ENCODE measurements around the gene MSRB1. TPM values are rescaled to one million over a fixed set of nuclear protein-coding genes. Genes with fewer than 3 reads are reported as not detected.
A peak's percentile ranks its signal among the peaks of the same experiment; 100 is the strongest.

The MSRB1 gene
- total and polyA plus RNA-seq, 2 of the 8 experiments (the other 6 are each of a cell fraction or from before 2014, with no cell fraction given), result 28.2 to 51.4 TPM

GRCh38 chr16:1977875-1978268, 34.9 kb upstream of the MSRB1 start:
- Histone ChIP-seq H3K56ac (replicated peaks; ENCODE audit: insufficient read length, low read depth, low read length) (no peak overlapping the region), H4K91ac (replicated peaks; ENCODE audit: insufficient read length, low read length) (no peak overlapping the region), H2BK120ac (replicated peaks; ENCODE audit: low read depth, low read length) (no peak overlapping the region), H3K23ac (ENCODE audit: insufficient read length) (no peak overlapping the region), H3K18ac (ENCODE audit: extremely low read depth, low read length) (no peak overlapping the region), H3K4me1 (replicated peaks in 1 of 4; ENCODE audit: control insufficient read depth in 3 of 4, insufficient read depth in 4 of 4, low read length in 3 of 4) (peaks cover 3 to 27% (median 23%) of the 10 kb centered on the region in 4 experiments), H4K20me1 (replicated peaks in 1 of 2; ENCODE audit: control insufficient read depth in 1 of 2, insufficient read depth in 2 of 2, low read length in 2 of 2) (peaks cover 2 to 25% of the 10 kb centered on the region in 2 experiments), H3K4me2 (ENCODE audit: insufficient read depth in 1 of 2, low read depth in 2 of 2, low read length in 2 of 2) (no peak overlapping the region; a peak in 1 of 4 replicates), H2BK12ac (ENCODE audit: low read depth, low read length) (no peak overlapping the region), H2AFZ (ENCODE audit: low read length) (no peak overlapping the region), H3K9ac (replicated peaks in 1 of 4; ENCODE audit: extremely low read depth in 1 of 4, low read depth in 3 of 4, low read length in 3 of 4) (no peak overlapping the region), H3K4me3 (ENCODE audit: extremely low read depth in 1 of 4, insufficient read depth in 2 of 4, low read depth in 3 of 4, low read length in 4 of 4) (no peak overlapping the region), H3K36me3 (ENCODE audit: control insufficient read depth in 2 of 4, insufficient read depth in 4 of 4, low read length in 3 of 4) (peaks cover 11 to 33% (median 22%) of the 10 kb centered on the region in 4 experiments; a peak in 7 of 8 replicates), H4K8ac (ENCODE audit: extremely low read depth, insufficient read depth, low read length) (no peak overlapping the region), H3K9me3 (ENCODE audit: insufficient read depth in 2 of 2, low read depth in 1 of 2, low read length in 1 of 2) (no peaks in the 10 kb centered on the region), H3K27me3 (replicated peaks in 1 of 4; ENCODE audit: control insufficient read depth in 3 of 4, extremely low read depth in 1 of 4, insufficient read depth in 3 of 4, low read length in 3 of 4) (peaks cover 8 to 36% (median 35%) of the 10 kb centered on the region in 4 experiments; a peak in 6 of 7 replicates), H4K5ac (ENCODE audit: insufficient read length, low read depth, low read length) (no peak overlapping the region), H3K14ac (ENCODE audit: insufficient read length) (no peak overlapping the region), H2BK20ac (ENCODE audit: low read length) (no peak overlapping the region), H3K27ac (ENCODE audit: low read depth, low read length) (no peak overlapping the region), H2BK5ac (ENCODE audit: low read depth, low read length) (0 out of 2 replicates have a peak overlapping the region, but pooled peaks have one; percentile 44), H2AK5ac (ENCODE audit: low read depth, low read length) (no peak overlapping the region), H3K23me2 (ENCODE audit: low read depth, low read length) (peaks cover 14% of the 10 kb centered on the region; the same call in 1 of the 2 replicates), H2BK15ac (ENCODE audit: low read length) (no peak overlapping the region), H3K79me1 (ENCODE audit: low read depth, low read length) (peaks cover 7% of the 10 kb centered on the region; the same call in 1 of the 2 replicates), H3K79me2 (ENCODE audit: control insufficient read depth in 1 of 2, insufficient read depth in 2 of 2, low read length in 2 of 2) (peaks cover 0 to 7% of the 10 kb centered on the region in 2 experiments; a peak in 2 of 4 replicates), H3K4ac (replicated peaks; ENCODE audit: insufficient read length, low read depth, low read length) (no peak overlapping the region)
- FAIRE-seq, result no peak
- WGBS, 2 experiments (ENCODE audit: extremely low coverage in 1 of 2, insufficient coverage in 1 of 2, insufficient read length in 1 of 2, insufficient replicate concordance in 2 of 2, low coverage in 1 of 2, low lambda C conversion rate in 2 of 2, missing lambda C conversion rate in 1 of 2), result 96% methylated on average over 15 of the region's 18 CpGs; no CpG with 5 or more reads in 1 of the 2 experiments
- ChIA-PET CTCF (ENCODE audit: partially characterized antibody) (interaction anchor here (0.7 to 1.5 kb wide), 4 partner anchors 20 to 54 kb away, joined by 3 to 5 read pairs (median 4); no protein-coding TSS in a partner anchor), POLR2A (ENCODE audit: partially characterized antibody) (interaction anchor here (1.0 to 28.2 kb wide), 10 partner anchors 10 to 202 kb away, joined by 3 to 736 read pairs (median 8); partner anchors contain the start of genes FAHD1, HAGH, MSRB1 and NDUFB10)
- DNase-seq (ENCODE audit: low read depth in 1 of 2, low spot score in 2 of 2), result no peak
- no peak for TF ChIP-seq CTBP2 (IDR thresholded peaks at IDR 0.05; ENCODE audit: borderline replicate concordance, insufficient read depth, insufficient read length, low read length)
- no peak for TF ChIP-seq NRF1 (IDR thresholded peaks at IDR 0.05; ENCODE audit: low read depth, low read length)
- TF ChIP-seq RBBP5 (IDR thresholded peaks at IDR 0.05; ENCODE audit: borderline replicate concordance, low read depth, low read length), result no peak
- TF ChIP-seq TAF7 (optimal IDR thresholded peaks at IDR 0.05; ENCODE audit: borderline replicate concordance, low read depth, low read length), result no peak
- no peak for TF ChIP-seq SP2 (IDR thresholded peaks at IDR 0.05; ENCODE audit: low read length)
- no peak for TF ChIP-seq SIN3A (conservative IDR thresholded peaks at IDR 0.05 in 1 of 2, IDR thresholded peaks at IDR 0.05 in 1 of 2; ENCODE audit: low read depth in 1 of 2, low read length in 2 of 2)
- no peak for TF ChIP-seq NANOG (IDR thresholded peaks at IDR 0.05; ENCODE audit: insufficient read depth, low read depth, low read length, poor library complexity, severe bottlenecking)

All from H1 (cell line).